Measurements from ENCODE around the gene TOMM70. TPM values are rescaled to one million over a fixed set of nuclear protein-coding genes. Genes with fewer than 3 reads are reported as not detected.

Gene TOMM70
- total and polyA plus RNA-seq, 10 donors: 10.6 to 37.2 (median 30.4) TPM

GRCh38 chr3:100325827-100326226 is 75.1 kb downstream of the TOMM70 start:
- Histone ChIP-seq H3K9me3 (peaks cover 0 to 6% (median 5%) of the 10 kb centered on the region in 8 donors), H3K36me3 (peaks cover 0 to 68% (median 6%) of the 10 kb centered on the region in 6 donors), H3K27ac (no peak overlapping the region), H3K4me1 (no peaks in the 10 kb centered on the region), H3K4me3 (no peak overlapping the region), H3K27me3 (replicated peaks in 1 of 7) (no peaks in the 10 kb centered on the region)
- intact Hi-C loops (cut with DNase I; ENCODE audit: low total_unique reads): no loop called here
- DNase-seq: no peak
- TF ChIP-seq CTCF (IDR thresholded peaks at IDR 0.05 in 8 of 11, conservative IDR thresholded peaks at IDR 0.05 in 3 of 11) (no peak), POLR2AphosphoS5 (IDR thresholded peaks at IDR 0.05) (no peak), POLR2A (IDR thresholded peaks at IDR 0.05) (no peak)

GRCh38 chr3:100324044-100324443 is 76.8 kb downstream of the TOMM70 start:
- Histone ChIP-seq H3K27me3 (replicated peaks in 1 of 7) (no peaks in the 10 kb centered on the region), H3K9me3 (peaks cover 0 to 6% (median 5%) of the 10 kb centered on the region in 8 donors), H3K4me1 (no peaks in the 10 kb centered on the region), H3K36me3 (peaks cover 0 to 86% (median 17%) of the 10 kb centered on the region in 6 donors), H3K27ac (no peak overlapping the region), H3K4me3 (no peak overlapping the region)
- intact Hi-C loops (cut with DNase I; ENCODE audit: low total_unique reads): no loop called here
- no peak for DNase-seq
- TF ChIP-seq CTCF (IDR thresholded peaks at IDR 0.05 in 8 of 11, conservative IDR thresholded peaks at IDR 0.05 in 3 of 11) (no peak), POLR2A (IDR thresholded peaks at IDR 0.05) (no peak), POLR2AphosphoS5 (IDR thresholded peaks at IDR 0.05) (no peak)

DNA sequence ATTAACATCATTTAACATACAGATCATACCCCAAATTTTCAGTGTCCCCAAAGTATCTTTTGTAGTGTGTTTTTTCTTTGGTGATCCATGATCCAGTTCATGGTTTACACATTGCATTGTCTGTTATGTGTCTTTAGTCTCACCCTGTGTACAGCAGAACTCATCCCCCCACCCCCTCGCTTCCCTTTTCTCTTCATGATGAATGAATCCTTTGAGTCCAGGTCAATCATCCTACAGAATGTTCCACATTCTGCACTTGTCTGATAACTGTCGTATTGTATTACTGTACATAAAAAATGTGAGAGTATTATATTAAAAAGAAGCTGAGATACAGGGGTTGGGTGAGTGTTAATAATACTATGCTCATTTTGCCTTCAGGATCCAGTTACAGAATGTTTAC is 80.9 kb downstream of the TOMM70 start:
- WGBS, 5 donors: 95 to 100% (median 97%) methylated on average over 2 of the region's 2 CpGs
- no peak for TF ChIP-seq POLR2AphosphoS5 (IDR thresholded peaks at IDR 0.05)
- no peak for TF ChIP-seq POLR2A (IDR thresholded peaks at IDR 0.05)
- H3K9me3 ChIP-seq: no peaks in the 10 kb centered on the region
- no peak overlapping the region for H3K27ac ChIP-seq
- DNase-seq: no peak
- peaks cover 0 to 80% (median 17%) of the 10 kb centered on the region in 6 donors for H3K36me3 ChIP-seq
- H3K4me3 ChIP-seq: no peak overlapping the region
- no peaks in the 10 kb centered on the region for H3K27me3 ChIP-seq (replicated peaks in 1 of 7)
- intact Hi-C loops (cut with DNase I; ENCODE audit: low total_unique reads): loop anchor here (10.0 kb wide), 1 partner anchor 275 kb away; no protein-coding TSS in a partner anchor
- peaks cover 0 to 25% (median 12%) of the 10 kb centered on the region in 6 donors for H3K4me1 ChIP-seq

DNA sequence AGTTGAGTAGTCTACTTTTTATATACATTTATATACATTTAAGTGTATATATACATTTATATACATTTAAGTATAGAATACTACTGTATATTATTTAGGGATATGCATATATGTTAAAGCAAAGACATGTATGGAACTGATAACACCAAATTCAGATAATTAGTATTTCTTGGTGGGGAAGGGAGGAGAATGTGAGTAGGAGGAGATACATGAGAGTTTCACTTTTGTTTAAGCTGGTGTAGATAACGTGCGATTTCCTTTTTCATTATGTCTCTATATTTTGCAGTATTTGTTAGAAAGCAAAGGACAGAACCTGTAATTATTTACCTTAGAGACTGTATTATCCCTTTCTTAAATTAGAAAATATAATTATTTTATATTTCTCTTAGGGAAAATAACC is 83.0 kb downstream of the TOMM70 start:
- intact Hi-C loops (cut with DNase I; ENCODE audit: low total_unique reads): loop anchor here (10.0 kb wide), 1 partner anchor 277 kb away; no protein-coding TSS in a partner anchor
- H3K36me3 ChIP-seq: peaks cover 0 to 70% (median 21%) of the 10 kb centered on the region in 6 donors
- no peak overlapping the region for H3K4me3 ChIP-seq
- no peaks in the 10 kb centered on the region for H3K9me3 ChIP-seq
- TF ChIP-seq POLR2A (IDR thresholded peaks at IDR 0.05) (no peak), POLR2AphosphoS5 (IDR thresholded peaks at IDR 0.05) (no peak), CTCF (IDR thresholded peaks at IDR 0.05 in 8 of 11, conservative IDR thresholded peaks at IDR 0.05 in 3 of 11) (no peak)
- WGBS, 5 donors: 17 to 33% (median 20%) methylated on average over 2 of the region's 2 CpGs
- peak overlapping the region in 4 of 8 donors; percentile 4 to 44 (median 22) for H3K27ac ChIP-seq
- H3K27me3 ChIP-seq (replicated peaks in 1 of 7): no peaks in the 10 kb centered on the region
- DNase-seq: no peak
- peaks cover 0 to 25% (median 12%) of the 10 kb centered on the region in 6 donors for H3K4me1 ChIP-seq
